HUES48 (cell line): ENCODE measurements around the gene GRHL1.
"Not testable (repeated sequence)": the region's sequence is repeated elsewhere in the genome, so short reads cannot be mapped to it uniquely, and the experiment has no call there.

Experiments used
- H3K27ac ChIP-seq: one replicate; pipeline ENCODE4 v1.7.0; 2013; ENCODE audit warnings: low read depth, low read length, inconsistent platforms
- H3K27me3 ChIP-seq: 2 replicates; pipeline ENCODE4 v1.6.1; 2013; ENCODE audit warnings: mild to moderate bottlenecking, low read length; ENCODE audit not compliant: control insufficient read depth, insufficient read depth
- H3K36me3 ChIP-seq: 2 replicates; pipeline ENCODE4 v1.6.1; 2013; ENCODE audit warnings: low read length; ENCODE audit not compliant: control insufficient read depth, insufficient read depth
- H3K4me1 ChIP-seq: 2 replicates; pipeline ENCODE4 v1.6.1; 2013; ENCODE audit warnings: mild to moderate bottlenecking, low read length; ENCODE audit not compliant: control insufficient read depth, insufficient read depth
- H3K4me3 ChIP-seq: 2 replicates; pipeline ENCODE4 v1.5.1; 2013; ENCODE audit warnings: mild to moderate bottlenecking, low read depth, low read length
- H3K9ac ChIP-seq: 2 replicates; pipeline ENCODE4 v1.6.1; 2013; ENCODE audit warnings: mild to moderate bottlenecking, low read depth, low read length, moderate library complexity
- H3K9me3 ChIP-seq: 2 replicates; pipeline ENCODE4 v1.6.1; 2013; ENCODE audit warnings: low read length; ENCODE audit not compliant: control insufficient read depth, insufficient read depth

Gene GRHL1

GRCh38 chr2:10012366-10012962 lies 61.0 kb downstream of the GRHL1 start:
- H3K9ac ChIP-seq, H3K36me3 ChIP-seq, H3K4me1 ChIP-seq, H3K27ac ChIP-seq, H3K27me3 ChIP-seq, H3K4me3 ChIP-seq, H3K9me3 ChIP-seq: not testable (repeated sequence)

DNA sequence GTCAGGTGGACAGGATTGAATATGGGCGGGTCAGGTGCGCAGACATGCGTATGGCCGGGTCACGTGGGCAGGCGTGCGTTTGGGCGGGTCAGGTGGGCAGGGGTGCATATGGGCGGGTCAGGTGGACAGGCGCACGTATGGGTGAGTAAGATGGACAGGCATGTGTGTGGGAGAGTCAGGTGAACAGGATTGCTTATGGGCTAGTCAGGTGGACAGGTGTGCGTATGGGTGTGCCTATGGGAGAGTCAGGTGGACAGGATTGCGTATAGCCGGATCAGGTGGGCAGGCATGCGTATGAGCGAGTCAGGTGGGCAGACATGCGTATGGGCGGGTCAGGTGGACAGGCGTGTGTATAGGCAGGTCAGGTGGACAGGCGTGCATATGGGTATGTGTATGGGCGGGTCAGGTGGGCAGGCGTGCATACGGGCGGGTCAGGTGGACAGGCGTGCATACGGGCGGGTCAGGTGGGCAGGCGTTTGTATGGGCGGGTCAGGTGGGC lies 61.5 kb downstream of the GRHL1 start:
- H3K4me1 ChIP-seq, result no peaks in the 10 kb centered on the region; the same call in 1 of the 2 replicates
- H3K4me3 ChIP-seq, result no peak overlapping the region
- no peak overlapping the region for H3K9ac ChIP-seq
- no peaks in the 10 kb centered on the region for H3K27me3 ChIP-seq
- no peaks in the 10 kb centered on the region for H3K9me3 ChIP-seq
- H3K36me3 ChIP-seq, result no peaks in the 10 kb centered on the region
- H3K27ac ChIP-seq, result no peak overlapping the region

DNA sequence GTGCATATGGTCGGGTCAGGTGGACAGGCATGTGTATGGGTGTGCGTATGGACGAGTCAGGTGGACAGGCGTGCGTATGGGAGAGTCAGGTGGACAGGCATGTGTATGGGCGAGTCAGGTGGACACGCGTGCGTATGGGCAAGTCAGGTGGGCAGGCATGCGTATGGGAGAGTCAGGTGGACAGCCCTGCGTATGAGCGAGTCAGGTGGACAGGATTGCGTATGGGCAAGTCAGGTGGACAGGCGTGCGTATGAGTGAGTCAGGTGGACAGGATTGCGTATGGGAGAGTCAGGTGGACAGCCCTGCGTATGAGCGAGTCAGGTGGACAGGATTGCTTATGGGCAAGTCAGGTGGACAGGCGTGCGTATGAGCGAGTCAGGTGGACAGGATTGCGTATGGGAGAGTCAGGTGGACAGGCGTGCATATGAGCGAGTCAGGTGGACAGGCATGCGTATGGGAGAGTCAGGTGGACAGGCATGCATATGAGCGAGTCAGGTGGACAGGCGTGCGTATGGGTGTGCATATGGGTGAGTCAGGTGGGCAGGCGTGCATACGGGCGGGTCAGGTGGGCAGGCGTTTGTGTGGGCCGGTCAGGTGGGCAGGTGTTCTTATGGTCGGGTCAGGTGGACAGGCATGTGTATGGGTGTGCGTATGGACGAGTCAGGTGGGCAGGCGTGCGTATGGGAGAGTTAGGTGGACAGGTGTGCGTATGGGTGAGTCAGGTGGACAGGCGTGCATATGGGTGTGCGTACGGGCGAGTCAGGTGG lies 62.3 kb downstream of the GRHL1 start:
- H3K27ac ChIP-seq, H3K9ac ChIP-seq: not testable (repeated sequence)

GRCh38 chr2:10014418-10015190 lies 63.1 kb downstream of the GRHL1 start:
- no peak overlapping the region for H3K4me3 ChIP-seq
- no peak overlapping the region for H3K9ac ChIP-seq

More for the DNA sequence above, 62.3 kb downstream of the GRHL1 start:
- not testable (repeated sequence) for H3K4me1 ChIP-seq, H3K9me3 ChIP-seq, H3K27me3 ChIP-seq, H3K36me3 ChIP-seq, H3K4me3 ChIP-seq

GRCh38 chr2:10015376-10015989 lies 64.0 kb downstream of the GRHL1 start:
- H3K9me3 ChIP-seq, H3K4me3 ChIP-seq, H3K9ac ChIP-seq, H3K36me3 ChIP-seq, H3K27ac ChIP-seq, H3K4me1 ChIP-seq, H3K27me3 ChIP-seq: not testable (repeated sequence)

More at GRCh38 chr2:10014418-10015190, 63.1 kb downstream of the GRHL1 start:
- Histone ChIP-seq H3K27ac (no peak overlapping the region), H3K27me3 (no peaks in the 10 kb centered on the region), H3K4me1 (no peaks in the 10 kb centered on the region), H3K9me3 (no peaks in the 10 kb centered on the region), H3K36me3 (no peaks in the 10 kb centered on the region)

- Histone ChIP-seq H3K36me3 (no peaks in the 10 kb centered on the region), H3K4me1 (no peaks in the 10 kb centered on the region), H3K9ac (no peak overlapping the region), H3K27ac (no peak overlapping the region), H3K4me3 (no peak overlapping the region), H3K9me3 (no peaks in the 10 kb centered on the region), H3K27me3 (no peaks in the 10 kb centered on the region)
Measured at GRCh38 chr2:10016001-10016801, 64.7 kb downstream of the GRHL1 start.

- H3K9me3 ChIP-seq, result no peaks in the 10 kb centered on the region
- no peaks in the 10 kb centered on the region for H3K27me3 ChIP-seq
- H3K9ac ChIP-seq, result no peak overlapping the region
- H3K4me3 ChIP-seq, result no peak overlapping the region
- H3K27ac ChIP-seq, result no peak overlapping the region
- H3K4me1 ChIP-seq, result no peaks in the 10 kb centered on the region
- no peaks in the 10 kb centered on the region for H3K36me3 ChIP-seq
Measured at GRCh38 chr2:10016802-10017258, 65.3 kb downstream of the GRHL1 start.

DNA sequence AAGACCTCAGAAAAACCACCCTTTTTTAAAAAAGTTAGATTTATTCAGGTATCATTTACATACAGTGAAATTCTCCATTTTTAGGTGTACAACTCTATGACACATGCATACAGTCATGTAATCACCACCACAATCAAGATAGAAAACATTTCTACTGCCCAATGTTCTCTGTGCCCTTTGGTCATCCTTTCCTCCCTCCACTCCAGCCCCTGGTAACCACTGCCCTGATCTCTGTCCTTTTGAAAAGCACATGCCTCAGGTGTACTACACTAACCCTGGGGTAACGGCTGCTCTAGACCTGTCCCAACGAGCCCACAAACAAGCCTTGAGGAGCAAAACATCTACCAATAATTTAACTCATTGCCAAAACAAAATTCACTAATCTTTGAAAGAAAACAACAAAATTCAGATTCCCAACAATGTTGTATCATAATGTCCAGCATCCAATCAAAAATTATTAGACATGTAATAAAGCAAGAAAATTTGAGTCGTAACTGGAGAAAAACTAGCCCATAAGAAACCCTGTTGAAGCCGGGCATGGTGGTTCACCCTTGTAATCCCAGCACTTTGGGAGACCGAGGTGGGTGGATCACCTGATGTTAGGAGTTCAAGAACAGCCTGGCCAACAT lies 65.9 kb downstream of the GRHL1 start:
- H3K4me3 ChIP-seq, result no peak overlapping the region
- H3K9ac ChIP-seq, result no peak overlapping the region
- H3K27ac ChIP-seq, result no peak overlapping the region
- no peaks in the 10 kb centered on the region for H3K9me3 ChIP-seq
- no peaks in the 10 kb centered on the region for H3K27me3 ChIP-seq
- no peaks in the 10 kb centered on the region for H3K36me3 ChIP-seq
- no peaks in the 10 kb centered on the region for H3K4me1 ChIP-seq

DNA sequence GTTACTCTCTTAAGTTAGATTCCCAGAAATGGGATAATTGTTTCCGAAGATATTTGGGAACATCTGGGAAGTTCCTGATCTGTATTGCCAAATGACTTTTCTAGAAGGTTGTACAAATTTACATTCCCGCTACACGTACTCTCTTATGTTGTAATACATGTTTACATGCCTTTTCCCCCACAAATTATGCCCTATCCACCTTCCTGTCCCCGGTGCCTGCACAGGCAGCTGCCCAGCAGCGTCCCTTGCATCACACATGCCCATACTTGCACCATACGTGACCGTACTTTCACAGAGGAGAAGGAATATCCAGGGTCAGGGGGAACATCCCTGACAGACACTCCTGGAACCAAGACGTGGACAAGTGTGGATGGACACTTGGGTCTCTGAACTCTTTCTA lies 67.7 kb downstream of the GRHL1 start:
- no peaks in the 10 kb centered on the region for H3K4me1 ChIP-seq
- H3K27me3 ChIP-seq, result no peaks in the 10 kb centered on the region
- no peak overlapping the region for H3K27ac ChIP-seq
- H3K36me3 ChIP-seq, result no peaks in the 10 kb centered on the region
- H3K9ac ChIP-seq, result no peak overlapping the region
- no peaks in the 10 kb centered on the region for H3K9me3 ChIP-seq
- no peak overlapping the region for H3K4me3 ChIP-seq
